Measurements from ENCODE around the gene TMEM62. TPM values are rescaled to one million over a fixed set of nuclear protein-coding genes. Genes with fewer than 3 reads are reported as not detected.
A peak's percentile ranks its signal among the peaks of the same experiment; 100 is the strongest.

Gene TMEM62
- total and polyA plus RNA-seq, 9 of the 15 experiments (the other 6 are each of a cell fraction or from before 2014, with no cell fraction given): 4.4 to 16.6 (median 11.1) TPM

DNA sequence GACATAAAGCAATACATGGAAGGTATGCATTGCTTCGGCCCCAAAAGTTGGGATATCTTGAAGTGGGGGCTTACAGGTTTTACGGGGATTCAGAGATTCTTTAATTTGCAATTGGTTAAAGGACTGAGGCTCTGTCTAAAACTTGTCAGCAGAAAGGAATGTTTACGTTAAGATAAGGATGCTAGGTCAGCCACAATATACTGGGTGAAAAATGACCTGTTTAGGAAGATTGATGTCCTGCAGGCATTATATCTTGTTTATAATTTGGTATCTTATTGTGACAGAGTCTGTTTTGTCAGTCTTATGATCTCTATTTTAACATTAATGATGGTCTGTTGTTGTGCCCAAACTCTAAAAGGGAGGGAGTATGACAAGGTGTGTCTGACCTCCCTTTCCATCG is 36.5 kb downstream of the TMEM62 start:
- H3K27me3 ChIP-seq (ENCODE audit: control insufficient read depth in 2 of 2, insufficient read depth in 2 of 2, low read length in 2 of 2): no peaks in the 10 kb centered on the region
- WGBS (ENCODE audit: insufficient coverage, low coverage, missing lambda C conversion rate): 4% methylated on average over 4 of the region's 4 CpGs
- H3K79me2 ChIP-seq (ENCODE audit: control insufficient read depth, insufficient read depth, low read length): no peaks in the 10 kb centered on the region
- CTCF ChIA-PET (ENCODE audit: low intra/inter-chr PET ratio): no interaction called here
- no peak overlapping the region for H3K27ac ChIP-seq (ENCODE audit: extremely low read depth, low read depth, low read length)
- DNase-seq (ENCODE audit: extremely low read depth in 1 of 4, low spot score in 3 of 4): peak; percentile 22 to 56 (median 40)
- peaks cover 23% of the 10 kb centered on the region; the same call in 1 of the 3 replicates for H3K36me3 ChIP-seq (ENCODE audit: control insufficient read depth, insufficient read depth, low read length)
- no peaks in the 10 kb centered on the region for H3K9me1 ChIP-seq (ENCODE audit: control insufficient read depth, insufficient read depth, low read length)
- no peak overlapping the region for H2AFZ ChIP-seq (ENCODE audit: low read depth, low read length)
- POLR2A ChIA-PET: interaction anchor here (1.0 to 1.9 kb wide), 2 partner anchors 15 kb away, joined by 4 to 6 read pairs; partner anchors contain the start of gene CCNDBP1
- H3K9ac ChIP-seq (ENCODE audit: insufficient read depth in 1 of 2, low read depth in 2 of 2, low read length in 2 of 2): no peak overlapping the region
- FAIRE-seq: peak; percentile 60
- BruUV-seq (replicated peaks): no TSS peak
- intact Hi-C loops (cut with micrococcal nuclease) (no loop called here), in situ Hi-C loops (cut with MboI) (no loop called here)
- H3K9me3 ChIP-seq (replicated peaks; ENCODE audit: control insufficient read depth, insufficient read depth, low read depth, low read length): no peaks in the 10 kb centered on the region
- no peaks in the 10 kb centered on the region for H4K20me1 ChIP-seq (replicated peaks; ENCODE audit: control insufficient read depth, insufficient read depth, low read length)
- H3K4me1 ChIP-seq (replicated peaks in 1 of 2; ENCODE audit: control insufficient read depth in 2 of 2, insufficient read depth in 2 of 2, low read length in 2 of 2): peaks cover 5 to 25% of the 10 kb centered on the region in 2 experiments
- no peak overlapping the region for H3K4me3 ChIP-seq
- H3K4me2 ChIP-seq (ENCODE audit: insufficient read depth, low read length): 0 out of 2 replicates have a peak overlapping the region, but pooled peaks have one; percentile 2
- ATAC-seq: peak; percentile 89
- TF ChIP-seq CCAR2 (IDR thresholded peaks at IDR 0.05; ENCODE audit: low read depth, low read length) (no peak), ARID1B (IDR thresholded peaks at IDR 0.05) (peak; percentile 82), FOSL1 (tag; conservative IDR thresholded peaks at IDR 0.05) (peak; percentile 84), DPF2 (IDR thresholded peaks at IDR 0.05) (peak; percentile 81), TCF3 (CRISPR knock-in tag; IDR thresholded peaks at IDR 0.05) (peak; percentile 56), TEAD4 (IDR thresholded peaks at IDR 0.05; ENCODE audit: low read length) (peak; percentile 82), TEAD4 (CRISPR knock-in tag; IDR thresholded peaks at IDR 0.05; ENCODE audit: borderline replicate concordance) (no peak), SMARCE1 (IDR thresholded peaks at IDR 0.05) (peak; percentile 75; the same call in 1 of the 2 replicates), NFATC3 (IDR thresholded peaks at IDR 0.05) (no peak), BRF1 (IDR thresholded peaks at IDR 0.05; ENCODE audit: borderline replicate concordance, extremely low read depth, insufficient read length) (no peak), ZNF12 (CRISPR knock-in tag; IDR thresholded peaks at IDR 0.05) (no peak)
- TF ChIP-seq, protein P1, sequence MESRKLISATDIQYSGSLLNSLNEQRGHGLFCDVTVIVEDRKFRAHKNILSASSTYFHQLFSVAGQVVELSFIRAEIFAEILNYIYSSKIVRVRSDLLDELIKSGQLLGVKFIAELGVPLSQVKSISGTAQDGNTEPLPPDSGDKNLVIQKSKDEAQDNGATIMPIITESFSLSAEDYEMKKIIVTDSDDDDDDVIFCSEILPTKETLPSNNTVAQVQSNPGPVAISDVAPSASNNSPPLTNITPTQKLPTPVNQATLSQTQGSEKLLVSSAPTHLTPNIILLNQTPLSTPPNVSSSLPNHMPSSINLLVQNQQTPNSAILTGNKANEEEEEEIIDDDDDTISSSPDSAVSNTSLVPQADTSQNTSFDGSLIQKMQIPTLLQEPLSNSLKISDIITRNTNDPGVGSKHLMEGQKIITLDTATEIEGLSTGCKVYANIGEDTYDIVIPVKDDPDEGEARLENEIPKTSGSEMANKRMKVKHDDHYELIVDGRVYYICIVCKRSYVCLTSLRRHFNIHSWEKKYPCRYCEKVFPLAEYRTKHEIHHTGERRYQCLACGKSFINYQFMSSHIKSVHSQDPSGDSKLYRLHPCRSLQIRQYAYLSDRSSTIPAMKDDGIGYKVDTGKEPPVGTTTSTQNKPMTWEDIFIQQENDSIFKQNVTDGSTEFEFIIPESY (CRISPR knock-in tag; IDR thresholded peaks at IDR 0.05): no peak
- TF ChIP-seq, protein P2, sequence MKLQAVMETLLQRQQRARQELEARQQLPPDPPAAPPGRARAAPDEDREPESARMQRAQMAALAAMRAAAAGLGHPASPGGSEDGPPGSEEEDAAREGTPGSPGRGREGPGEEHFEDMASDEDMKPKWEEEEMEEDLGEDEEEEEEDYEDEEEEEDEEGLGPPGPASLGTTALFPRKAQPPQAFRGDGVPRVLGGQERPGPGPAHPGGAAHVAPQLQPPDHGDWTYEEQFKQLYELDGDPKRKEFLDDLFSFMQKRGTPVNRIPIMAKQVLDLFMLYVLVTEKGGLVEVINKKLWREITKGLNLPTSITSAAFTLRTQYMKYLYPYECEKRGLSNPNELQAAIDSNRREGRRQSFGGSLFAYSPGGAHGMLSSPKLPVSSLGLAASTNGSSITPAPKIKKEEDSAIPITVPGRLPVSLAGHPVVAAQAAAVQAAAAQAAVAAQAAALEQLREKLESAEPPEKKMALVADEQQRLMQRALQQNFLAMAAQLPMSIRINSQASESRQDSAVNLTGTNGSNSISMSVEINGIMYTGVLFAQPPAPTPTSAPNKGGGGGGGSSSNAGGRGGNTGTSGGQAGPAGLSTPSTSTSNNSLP (IDR thresholded peaks at IDR 0.05; ENCODE audit: borderline replicate concordance, low read depth, low read length): peak; percentile 51; the same call in 1 of the 2 replicates
- TF ChIP-seq, protein P3, sequence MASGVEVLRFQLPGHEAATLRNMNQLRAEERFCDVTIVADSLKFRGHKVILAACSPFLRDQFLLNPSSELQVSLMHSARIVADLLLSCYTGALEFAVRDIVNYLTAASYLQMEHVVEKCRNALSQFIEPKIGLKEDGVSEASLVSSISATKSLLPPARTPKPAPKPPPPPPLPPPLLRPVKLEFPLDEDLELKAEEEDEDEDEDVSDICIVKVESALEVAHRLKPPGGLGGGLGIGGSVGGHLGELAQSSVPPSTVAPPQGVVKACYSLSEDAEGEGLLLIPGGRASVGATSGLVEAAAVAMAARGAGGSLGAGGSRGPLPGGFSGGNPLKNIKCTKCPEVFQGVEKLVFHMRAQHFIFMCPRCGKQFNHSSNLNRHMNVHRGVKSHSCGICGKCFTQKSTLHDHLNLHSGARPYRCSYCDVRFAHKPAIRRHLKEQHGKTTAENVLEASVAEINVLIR (CRISPR knock-in tag; IDR thresholded peaks at IDR 0.05): no peak
- TF ChIP-seq, protein P4, sequence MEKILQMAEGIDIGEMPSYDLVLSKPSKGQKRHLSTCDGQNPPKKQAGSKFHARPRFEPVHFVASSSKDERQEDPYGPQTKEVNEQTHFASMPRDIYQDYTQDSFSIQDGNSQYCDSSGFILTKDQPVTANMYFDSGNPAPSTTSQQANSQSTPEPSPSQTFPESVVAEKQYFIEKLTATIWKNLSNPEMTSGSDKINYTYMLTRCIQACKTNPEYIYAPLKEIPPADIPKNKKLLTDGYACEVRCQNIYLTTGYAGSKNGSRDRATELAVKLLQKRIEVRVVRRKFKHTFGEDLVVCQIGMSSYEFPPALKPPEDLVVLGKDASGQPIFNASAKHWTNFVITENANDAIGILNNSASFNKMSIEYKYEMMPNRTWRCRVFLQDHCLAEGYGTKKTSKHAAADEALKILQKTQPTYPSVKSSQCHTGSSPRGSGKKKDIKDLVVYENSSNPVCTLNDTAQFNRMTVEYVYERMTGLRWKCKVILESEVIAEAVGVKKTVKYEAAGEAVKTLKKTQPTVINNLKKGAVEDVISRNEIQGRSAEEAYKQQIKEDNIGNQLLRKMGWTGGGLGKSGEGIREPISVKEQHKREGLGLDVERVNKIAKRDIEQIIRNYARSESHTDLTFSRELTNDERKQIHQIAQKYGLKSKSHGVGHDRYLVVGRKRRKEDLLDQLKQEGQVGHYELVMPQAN (IDR thresholded peaks at IDR 0.05; ENCODE audit: borderline replicate concordance): no peak

Measured in K562 (cell line).